NB4 (cell line): Measurements from ENCODE around the gene SMARCA4.
"Not testable (repeated sequence)": the region's sequence is repeated elsewhere in the genome, so short reads cannot be mapped to it uniquely, and the experiment has no call there.

Source experiments
- DNase-seq: peaks from one replicate; pipeline ENCODE4 v3.0.0; 2010; ENCODE audit warnings: low read depth
- H3K4me3 ChIP-seq: one replicate; pipeline ENCODE4 v1.5.1; 2011; ENCODE audit warnings: mild to moderate bottlenecking, low read depth, low read length, moderate library complexity
- CTCF ChIP-seq: IDR thresholded peaks from one replicate; pipeline ENCODE4 v1.5.1; 2012; ENCODE audit warnings: low read depth, low read length
- MYC ChIP-seq: IDR thresholded peaks from 2 replicates; pipeline ENCODE4 v1.6.1; 2011; ENCODE audit warnings: low read depth, low read length
- POLR2A ChIP-seq: IDR thresholded peaks from 2 replicates; pipeline ENCODE4 v1.6.1; 2011; ENCODE audit warnings: mild to moderate bottlenecking; ENCODE audit not compliant: insufficient read length; ENCODE audit errors: extremely low read depth
- TF ChIP-seq, protein P1 (sequence below): IDR thresholded peaks from 2 replicates; pipeline ENCODE4 v1.6.1; 2011; ENCODE audit warnings: low read depth, low read length

Gene SMARCA4

GRCh38 chr19:10927730-10928562, 32.9 kb upstream of the SMARCA4 start:
- TF ChIP-seq POLR2A (no peak), MYC (no peak), CTCF (no peak)
- TF ChIP-seq, protein P1, sequence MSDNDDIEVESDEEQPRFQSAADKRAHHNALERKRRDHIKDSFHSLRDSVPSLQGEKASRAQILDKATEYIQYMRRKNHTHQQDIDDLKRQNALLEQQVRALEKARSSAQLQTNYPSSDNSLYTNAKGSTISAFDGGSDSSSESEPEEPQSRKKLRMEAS = no peak
- DNase-seq = peak; percentile 51

DNA sequence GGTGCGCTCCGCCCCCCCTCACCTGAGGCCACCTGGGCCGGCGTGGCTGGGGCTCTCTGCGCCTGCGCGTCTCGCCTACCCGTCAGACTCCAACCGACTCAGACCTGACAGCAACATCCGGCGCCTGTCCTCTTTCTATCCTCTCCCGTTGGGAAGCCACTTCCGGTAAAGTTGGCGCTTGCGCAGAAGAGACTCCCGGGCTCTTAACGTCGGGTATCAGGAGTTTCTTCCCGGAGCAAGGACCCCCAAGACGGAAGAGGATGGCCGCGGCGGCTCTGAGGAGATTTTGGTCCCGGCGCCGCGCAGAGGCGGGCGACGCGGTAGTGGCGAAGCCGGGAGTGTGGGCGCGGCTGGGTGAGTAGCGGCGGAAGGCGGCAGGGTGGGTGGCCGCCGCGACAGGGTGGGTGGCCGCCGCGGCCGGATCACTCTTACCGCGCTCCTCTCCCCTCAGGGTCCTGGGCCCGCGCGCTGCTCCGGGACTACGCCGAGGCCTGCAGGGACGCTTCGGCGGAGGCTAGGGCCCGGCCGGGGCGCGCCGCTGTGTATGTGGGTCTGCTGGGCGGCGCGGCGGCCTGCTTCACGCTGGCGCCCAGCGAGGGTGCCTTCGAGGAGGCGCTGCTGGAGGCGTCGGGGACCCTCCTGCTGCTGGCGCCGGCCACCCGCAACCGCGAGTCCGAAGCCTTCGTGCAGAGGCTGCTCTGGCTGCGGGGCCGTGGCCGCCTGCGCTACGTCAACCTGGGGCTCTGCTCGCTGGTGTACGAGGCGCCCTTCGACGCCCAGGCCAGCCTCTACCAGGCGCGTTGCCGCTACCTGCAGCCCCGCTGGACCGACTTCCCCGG, 32.0 kb upstream of the SMARCA4 start, which contains the start of the genes TIMM29 and YIPF2:
Gene TIMM29 (plus strand): TSS at position 249 of the 839 bp plus-strand sequence. CDS start 12 bp downstream, at position 261.
Gene YIPF2 (minus strand): TSS at position 77 of the 839 bp plus-strand sequence. CDS start 229 bp downstream, outside the sequence.
- TF ChIP-seq CTCF (no peak), MYC (peak; percentile 32), POLR2A (peak; percentile 44)
- TF ChIP-seq, protein P1 = peak; percentile 54; the same call in 1 of the 2 replicates
- peak within 1 kb of the TSS; percentile 75 for H3K4me3 ChIP-seq
- peak; percentile 96 for DNase-seq

More at GRCh38 chr19:10927730-10928562, 32.9 kb upstream of the SMARCA4 start:
- H3K4me3 ChIP-seq = peak overlapping the region; percentile 75

GRCh38 chr19:10929402-10929794, 31.4 kb upstream of the SMARCA4 start:
- peak; percentile 27 for DNase-seq
- TF ChIP-seq CTCF (no peak), POLR2A (no peak), MYC (no peak)
- TF ChIP-seq, protein P1 = no peak
- H3K4me3 ChIP-seq = peak overlapping the region; percentile 75

DNA sequence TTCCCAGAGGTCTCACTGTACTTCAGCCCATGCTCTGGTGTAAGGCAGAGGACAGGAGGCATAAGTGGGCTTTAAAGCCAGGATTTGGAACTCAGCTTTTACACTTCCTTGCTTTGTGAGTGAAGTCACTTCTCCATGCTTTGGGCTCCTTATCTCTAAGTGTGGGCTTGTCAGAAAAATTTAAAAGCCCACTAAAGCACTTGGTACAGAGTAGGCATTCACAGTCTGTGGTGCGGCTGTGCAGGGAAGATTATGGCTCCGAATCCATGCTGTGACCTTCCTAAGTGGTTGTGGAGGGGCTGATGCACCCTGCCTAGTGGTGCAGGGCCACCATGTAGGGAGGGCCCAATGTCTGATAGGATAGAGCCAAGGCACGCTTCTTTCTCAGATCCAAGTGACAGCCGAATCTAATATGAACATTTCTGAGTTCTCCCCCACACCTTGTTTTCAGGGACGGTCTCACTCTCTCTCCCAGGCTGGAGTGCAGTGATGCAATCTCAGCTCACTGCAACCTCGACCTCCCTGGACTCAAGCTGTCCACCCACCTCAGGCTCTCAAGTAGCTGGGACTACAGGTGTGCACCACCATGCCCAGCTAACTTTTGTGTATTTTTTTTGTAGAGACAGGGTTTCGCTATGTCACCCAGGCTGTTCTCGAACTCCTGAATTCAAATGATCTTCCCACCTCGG, 25.3 kb upstream of the SMARCA4 start:
- no peak overlapping the region for H3K4me3 ChIP-seq
- TF ChIP-seq POLR2A = no peak
- TF ChIP-seq, protein P1 = no peak
- TF ChIP-seq MYC = no peak
- TF ChIP-seq CTCF = no peak
- DNase-seq = no peak

DNA sequence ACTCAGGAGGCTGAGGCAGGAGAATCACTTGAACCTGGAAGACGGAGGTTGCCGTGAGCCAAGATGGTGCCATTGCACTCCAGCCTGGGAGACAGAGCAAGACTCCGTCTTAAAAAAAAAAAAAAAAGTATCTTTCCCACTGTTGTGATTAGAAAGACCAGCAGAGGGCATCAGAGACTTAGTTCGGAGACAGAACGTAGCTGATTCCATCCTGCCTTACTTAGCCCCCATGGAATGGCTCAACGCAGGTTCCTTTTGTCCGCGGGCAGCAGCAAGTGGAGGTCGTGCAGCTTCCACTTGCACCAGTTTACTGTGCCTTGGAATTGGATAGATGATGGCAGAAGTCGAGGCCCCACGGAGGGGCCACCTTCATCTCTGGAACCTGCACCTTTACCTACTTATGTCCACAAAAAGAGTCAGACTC, 24.2 kb upstream of the SMARCA4 start:
- DNase-seq = peak; percentile 81
- H3K4me3 ChIP-seq = no peak overlapping the region
- no peak for TF ChIP-seq MYC
- TF ChIP-seq CTCF = peak; percentile 54

DNA sequence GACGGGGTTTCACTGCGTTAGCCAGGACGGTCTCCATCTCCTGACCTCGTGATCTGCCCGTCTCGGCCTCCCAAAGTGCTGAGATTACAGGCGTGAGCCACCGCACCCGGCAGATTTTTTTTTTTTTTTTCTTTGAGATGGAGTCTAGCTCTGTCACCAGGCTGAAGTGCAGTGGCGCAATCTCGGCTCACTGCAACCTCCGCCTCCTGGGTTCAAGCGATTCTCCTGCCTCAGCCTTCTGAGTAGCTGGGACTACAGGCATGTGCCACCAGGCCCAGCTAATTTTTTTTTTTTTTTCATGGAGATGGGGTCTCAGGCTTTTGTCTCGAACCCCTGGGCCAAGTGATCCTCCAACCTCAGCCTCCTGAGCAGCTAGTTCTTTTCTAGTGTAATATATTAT, 19.2 kb upstream of the SMARCA4 start:
- H3K4me3 ChIP-seq = not testable (repeated sequence)

DNA sequence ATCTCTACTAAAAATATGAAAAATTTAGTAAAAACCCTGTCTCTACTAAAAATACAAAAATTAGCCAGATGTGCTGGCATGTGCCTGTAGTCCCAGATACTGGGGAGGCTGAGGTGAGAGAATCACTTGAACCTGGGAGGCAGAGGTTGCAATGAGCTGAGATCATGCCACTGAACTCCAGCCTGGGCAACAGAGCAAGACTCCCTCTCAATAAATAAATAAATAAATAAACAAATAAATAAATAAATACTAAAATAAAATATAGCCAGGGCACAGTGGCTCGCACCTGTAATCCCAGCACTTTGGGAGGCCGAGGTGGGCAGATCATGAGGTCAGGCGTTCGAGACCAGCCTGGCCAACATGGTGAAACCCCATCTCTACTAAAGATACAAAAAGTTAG, 17.4 kb upstream of the SMARCA4 start:
- not testable (repeated sequence) for DNase-seq, H3K4me3 ChIP-seq

More for the DNA sequence above, 19.2 kb upstream of the SMARCA4 start:
- DNase-seq = not testable (repeated sequence)
